SK-N-SH (cell line): ENCODE data around the gene CHST7. TPM values are rescaled to one million over a fixed set of nuclear protein-coding genes. Genes with fewer than 3 reads are reported as not detected.

ENCODE experiments used
- CTCF ChIA-PET: fragments of 300-600, 350-600 bp; formaldehyde crosslinking; extraction: SDS; loops from one replicate; lab custom pipeline; 2021; lab: Yijun Ruan, JAX
- POLR2A ChIA-PET: fragments of 350-600 bp; sonication (Branson Sonifier 250); formaldehyde crosslinking; extraction: SDS; loops from one replicate; lab custom pipeline; 2020; ENCODE audit warnings: antibody characterized with exemption, inconsistent platforms; lab: Yijun Ruan, JAX
- DNase-seq: peaks from one replicate; pipeline ENCODE4 v3.0.0; 2012
- H2AFZ ChIP-seq: fragments of 200-600 bp; sonication (generic); 2 replicates; pipeline ENCODE4 v1.8.1; 2016; ENCODE audit warnings: antibody characterized with exemption, mild to moderate bottlenecking, low read depth
- H3F3A ChIP-seq: fragments of 200-600 bp; sonication (generic); replicated peaks from 2 replicates; pipeline ENCODE3; 2016; ENCODE audit warnings: antibody characterized with exemption, mild to moderate bottlenecking; ENCODE audit not compliant: insufficient read depth
- H3K27ac ChIP-seq, 2 experiments: fragments of 200-500 bp in 1 of 2; fragments of 200-600 bp in 1 of 2; sonication (Bioruptor generic) in 1 of 2; sonication (generic), shearing (Covaris generic) in 1 of 2; 2 replicates each; pipeline versions ENCODE4 v1.5.1 to v1.6.1; 2014 to 2016; ENCODE audit warnings: low read depth in 2 of 2, inconsistent platforms in 1 of 2, low read length in 1 of 2, mild to moderate bottlenecking in 1 of 2, mixed read lengths in 1 of 2
- H3K27me3 ChIP-seq: fragments of 200-600 bp; sonication (generic), shearing (Covaris generic); 2 replicates; pipeline ENCODE4 v1.6.1; 2016; ENCODE audit warnings: mixed run types; ENCODE audit not compliant: insufficient read depth
- H3K36me3 ChIP-seq, 2 experiments: fragments of 200-500 bp in 1 of 2; fragments of 200-600 bp in 1 of 2; sonication (Bioruptor generic) in 1 of 2; sonication (generic) in 1 of 2; replicated peaks in 1 of 2; 2 replicates each; pipeline versions ENCODE3 to v1.5.1; 2014 to 2016; ENCODE audit warnings: low read length in 1 of 2, mild to moderate bottlenecking in 1 of 2; ENCODE audit not compliant: insufficient read depth in 2 of 2, control insufficient read depth in 1 of 2
- H3K4me1 ChIP-seq, 2 experiments: fragments of 200-500 bp in 1 of 2; fragments of 200-600 bp in 1 of 2; sonication (Bioruptor generic) in 1 of 2; sonication (generic), shearing (Covaris generic) in 1 of 2; 2 replicates each; pipeline versions ENCODE4 v1.5.1 to v1.6.1; 2014 to 2016; ENCODE audit warnings: low read depth in 1 of 2, low read length in 1 of 2, mixed run types in 1 of 2; ENCODE audit not compliant: insufficient read depth in 2 of 2, control insufficient read depth in 1 of 2
- H3K4me2 ChIP-seq: fragments of 200-600 bp; sonication (generic), shearing (Covaris generic); 2 replicates; pipeline ENCODE4 v1.6.1; 2017; ENCODE audit warnings: mixed run types
- H3K4me3 ChIP-seq, 2 experiments: fragments of 200-500 bp in 1 of 2; fragments of 200-600 bp in 1 of 2; sonication (Bioruptor generic) in 1 of 2; sonication (generic), shearing (Covaris generic) in 1 of 2; 2 replicates each; pipeline versions ENCODE4 v1.5.1 to v1.8.1; 2014 to 2016; ENCODE audit warnings: low read depth in 2 of 2, inconsistent platforms in 1 of 2, low read length in 1 of 2, mild to moderate bottlenecking in 1 of 2, mixed read lengths in 1 of 2, moderate library complexity in 1 of 2
- H3K79me2 ChIP-seq: fragments of 200-600 bp; sonication (generic); 2 replicates; pipeline ENCODE4 v1.8.1; 2017; ENCODE audit warnings: mild to moderate bottlenecking; ENCODE audit not compliant: insufficient read depth
- H3K9ac ChIP-seq: fragments of 200-600 bp; sonication (generic); 2 replicates; pipeline ENCODE4 v1.6.1; 2017; ENCODE audit warnings: mixed run types
- H3K9me2 ChIP-seq: fragments of 200-600 bp; sonication (generic); 2 replicates; pipeline ENCODE4 v1.6.1; 2017; ENCODE audit warnings: mixed run types
- H3K9me3 ChIP-seq: fragments of 200-600 bp; sonication (generic); 2 replicates; pipeline ENCODE4 v1.6.1; 2017; ENCODE audit warnings: mixed run types, mild to moderate bottlenecking, moderate library complexity
- H4K20me1 ChIP-seq: fragments of 200-600 bp; sonication (generic); 2 replicates; pipeline ENCODE4 v1.6.1; 2017; ENCODE audit warnings: mild to moderate bottlenecking, mixed run types; ENCODE audit not compliant: insufficient read depth
- EP300 ChIP-seq, 2 experiments: IDR thresholded peaks; 2 replicates each; pipeline versions ENCODE4 v1.4.0 to v1.6.1; 2012; ENCODE audit warnings: borderline replicate concordance in 1 of 2, low read depth in 1 of 2, low read length in 1 of 2
- FOSL2 ChIP-seq: IDR thresholded peaks from 2 replicates; pipeline ENCODE4 v1.4.0; 2012; ENCODE audit warnings: low read depth, mild to moderate bottlenecking, moderate library complexity, borderline replicate concordance
- FOXJ3 ChIP-seq: sonication (generic); formaldehyde crosslinking; IDR thresholded peaks from 2 replicates; pipeline ENCODE4 v1.5.1; 2020; ENCODE audit warnings: mild to moderate bottlenecking, missing genetic modification reagents
- GATA2 ChIP-seq: sonication (generic); formaldehyde crosslinking; IDR thresholded peaks from 2 replicates; pipeline ENCODE4 v1.5.0; 2020; ENCODE audit warnings: mild to moderate bottlenecking, missing genetic modification reagents
- JUND ChIP-seq: IDR thresholded peaks from 2 replicates; pipeline ENCODE4 v1.4.0; 2012
- MEF2A ChIP-seq: IDR thresholded peaks from 2 replicates; pipeline ENCODE4 v1.4.0; 2012; ENCODE audit warnings: low read depth, borderline replicate concordance
- NFIC ChIP-seq: IDR thresholded peaks from 2 replicates; pipeline ENCODE4 v1.4.0; 2012; ENCODE audit warnings: borderline replicate concordance
- NRF1 ChIP-seq: IDR thresholded peaks from 2 replicates; pipeline ENCODE4 v1.6.1; 2012; ENCODE audit warnings: low read depth, mild to moderate bottlenecking, low read length
- PBX3 ChIP-seq: IDR thresholded peaks from 2 replicates; pipeline ENCODE4; 2012
- POLR2AphosphoS5 ChIP-seq: IDR thresholded peaks from 2 replicates; pipeline ENCODE4 v1.6.1; 2012; ENCODE audit warnings: low read depth, low read length
- RAD21 ChIP-seq: IDR thresholded peaks from 2 replicates; pipeline ENCODE4 v1.6.1; 2012; ENCODE audit warnings: mild to moderate bottlenecking, low read length
- RCOR1 ChIP-seq: fragments of 150-350 bp; IDR thresholded peaks from 2 replicates; pipeline ENCODE4 v1.6.1; 2017; ENCODE audit warnings: antibody characterized with exemption, low read length
- RXRA ChIP-seq: IDR thresholded peaks from 2 replicates; pipeline ENCODE4 v1.4.0; 2012; ENCODE audit warnings: low read depth, mild to moderate bottlenecking, borderline replicate concordance
- SIN3A ChIP-seq: IDR thresholded peaks from 2 replicates; pipeline ENCODE4 v1.6.1; 2012; ENCODE audit warnings: low read depth, mild to moderate bottlenecking, low read length, moderate library complexity, borderline replicate concordance
- TAF1 ChIP-seq: IDR thresholded peaks from 2 replicates; pipeline ENCODE4 v1.6.1; 2012; ENCODE audit warnings: low read depth, mild to moderate bottlenecking, low read length, moderate library complexity, borderline replicate concordance
- TEAD4 ChIP-seq: IDR thresholded peaks from 2 replicates; pipeline ENCODE4 v1.4.0; 2012; ENCODE audit warnings: mild to moderate bottlenecking, borderline replicate concordance; ENCODE audit not compliant: insufficient read depth
- YY1 ChIP-seq: IDR thresholded peaks from 2 replicates; pipeline ENCODE4 v1.4.0; 2012; ENCODE audit warnings: low read depth, mild to moderate bottlenecking
- WGBS: methylation state at CpG from one replicate; pipeline ENCODE4 v1.1.6; 2017; ENCODE audit warnings: low lambda C conversion rate; 5-methylcytosine and 5-hydroxymethylcytosine counted together
- polyA plus RNA-seq, 3 experiments: library from polyadenylated mRNA; depleted of rRNA; stranded (reverse); fragments of >200 nt; gene quantifications; 2 replicates each; pipeline ENCODE4 v1.2.3, GENCODE V29; 2012
- TF ChIP-seq, protein P1 (sequence below): IDR thresholded peaks from 2 replicates; pipeline ENCODE4 v1.6.1; 2012; ENCODE audit warnings: mild to moderate bottlenecking, low read depth, low read length, moderate library complexity
- TF ChIP-seq, protein P2 (sequence below): fragments of 200-600 bp; sonication (generic); IDR thresholded peaks from 2 replicates; pipeline ENCODE4 v1.6.1; 2017; ENCODE audit warnings: antibody characterized with exemption, mild to moderate bottlenecking, moderate library complexity

Gene CHST7
- polyA plus RNA-seq, 1 of the 3 experiments (the other 2 are of a cell fraction) = 6.2 TPM

DNA sequence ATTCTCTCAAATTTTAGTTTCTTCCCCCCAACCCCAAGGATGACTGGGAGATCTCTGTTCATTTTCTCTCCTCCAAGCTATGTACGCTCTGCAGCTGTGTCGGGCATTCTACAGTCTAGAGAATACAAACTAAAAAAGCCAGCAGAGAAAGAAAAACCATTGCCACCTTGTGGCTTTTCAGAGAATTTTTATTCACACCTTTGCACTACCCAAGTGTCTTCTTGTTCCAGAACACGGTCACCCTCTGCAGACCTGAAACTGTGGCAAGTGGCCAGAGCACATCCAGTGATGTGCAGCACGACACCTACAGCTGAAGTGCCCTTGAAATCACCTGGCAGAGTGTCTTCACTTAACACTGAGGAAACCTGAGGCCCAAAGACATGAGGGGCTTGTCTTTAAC is 68.6 kb downstream of the CHST7 start (continued):
- TF ChIP-seq, protein P1, sequence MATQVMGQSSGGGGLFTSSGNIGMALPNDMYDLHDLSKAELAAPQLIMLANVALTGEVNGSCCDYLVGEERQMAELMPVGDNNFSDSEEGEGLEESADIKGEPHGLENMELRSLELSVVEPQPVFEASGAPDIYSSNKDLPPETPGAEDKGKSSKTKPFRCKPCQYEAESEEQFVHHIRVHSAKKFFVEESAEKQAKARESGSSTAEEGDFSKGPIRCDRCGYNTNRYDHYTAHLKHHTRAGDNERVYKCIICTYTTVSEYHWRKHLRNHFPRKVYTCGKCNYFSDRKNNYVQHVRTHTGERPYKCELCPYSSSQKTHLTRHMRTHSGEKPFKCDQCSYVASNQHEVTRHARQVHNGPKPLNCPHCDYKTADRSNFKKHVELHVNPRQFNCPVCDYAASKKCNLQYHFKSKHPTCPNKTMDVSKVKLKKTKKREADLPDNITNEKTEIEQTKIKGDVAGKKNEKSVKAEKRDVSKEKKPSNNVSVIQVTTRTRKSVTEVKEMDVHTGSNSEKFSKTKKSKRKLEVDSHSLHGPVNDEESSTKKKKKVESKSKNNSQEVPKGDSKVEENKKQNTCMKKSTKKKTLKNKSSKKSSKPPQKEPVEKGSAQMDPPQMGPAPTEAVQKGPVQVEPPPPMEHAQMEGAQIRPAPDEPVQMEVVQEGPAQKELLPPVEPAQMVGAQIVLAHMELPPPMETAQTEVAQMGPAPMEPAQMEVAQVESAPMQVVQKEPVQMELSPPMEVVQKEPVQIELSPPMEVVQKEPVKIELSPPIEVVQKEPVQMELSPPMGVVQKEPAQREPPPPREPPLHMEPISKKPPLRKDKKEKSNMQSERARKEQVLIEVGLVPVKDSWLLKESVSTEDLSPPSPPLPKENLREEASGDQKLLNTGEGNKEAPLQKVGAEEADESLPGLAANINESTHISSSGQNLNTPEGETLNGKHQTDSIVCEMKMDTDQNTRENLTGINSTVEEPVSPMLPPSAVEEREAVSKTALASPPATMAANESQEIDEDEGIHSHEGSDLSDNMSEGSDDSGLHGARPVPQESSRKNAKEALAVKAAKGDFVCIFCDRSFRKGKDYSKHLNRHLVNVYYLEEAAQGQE = no peak
- peak; percentile 56 for TF ChIP-seq RAD21
- TF ChIP-seq JUND = no peak
- no peak for TF ChIP-seq YY1
- TF ChIP-seq GATA2 (CRISPR knock-in tag) = no peak
- TF ChIP-seq, protein P2, sequence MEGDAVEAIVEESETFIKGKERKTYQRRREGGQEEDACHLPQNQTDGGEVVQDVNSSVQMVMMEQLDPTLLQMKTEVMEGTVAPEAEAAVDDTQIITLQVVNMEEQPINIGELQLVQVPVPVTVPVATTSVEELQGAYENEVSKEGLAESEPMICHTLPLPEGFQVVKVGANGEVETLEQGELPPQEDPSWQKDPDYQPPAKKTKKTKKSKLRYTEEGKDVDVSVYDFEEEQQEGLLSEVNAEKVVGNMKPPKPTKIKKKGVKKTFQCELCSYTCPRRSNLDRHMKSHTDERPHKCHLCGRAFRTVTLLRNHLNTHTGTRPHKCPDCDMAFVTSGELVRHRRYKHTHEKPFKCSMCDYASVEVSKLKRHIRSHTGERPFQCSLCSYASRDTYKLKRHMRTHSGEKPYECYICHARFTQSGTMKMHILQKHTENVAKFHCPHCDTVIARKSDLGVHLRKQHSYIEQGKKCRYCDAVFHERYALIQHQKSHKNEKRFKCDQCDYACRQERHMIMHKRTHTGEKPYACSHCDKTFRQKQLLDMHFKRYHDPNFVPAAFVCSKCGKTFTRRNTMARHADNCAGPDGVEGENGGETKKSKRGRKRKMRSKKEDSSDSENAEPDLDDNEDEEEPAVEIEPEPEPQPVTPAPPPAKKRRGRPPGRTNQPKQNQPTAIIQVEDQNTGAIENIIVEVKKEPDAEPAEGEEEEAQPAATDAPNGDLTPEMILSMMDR = peak; percentile 52
- no peak for TF ChIP-seq NFIC
- no peak for TF ChIP-seq TEAD4
- TF ChIP-seq RXRA = no peak
- no peak for TF ChIP-seq NRF1
- no peak for TF ChIP-seq SIN3A
- no peak for TF ChIP-seq FOSL2
- no peak for TF ChIP-seq POLR2AphosphoS5
- TF ChIP-seq, all 33 proteins: peak for 3

DNA sequence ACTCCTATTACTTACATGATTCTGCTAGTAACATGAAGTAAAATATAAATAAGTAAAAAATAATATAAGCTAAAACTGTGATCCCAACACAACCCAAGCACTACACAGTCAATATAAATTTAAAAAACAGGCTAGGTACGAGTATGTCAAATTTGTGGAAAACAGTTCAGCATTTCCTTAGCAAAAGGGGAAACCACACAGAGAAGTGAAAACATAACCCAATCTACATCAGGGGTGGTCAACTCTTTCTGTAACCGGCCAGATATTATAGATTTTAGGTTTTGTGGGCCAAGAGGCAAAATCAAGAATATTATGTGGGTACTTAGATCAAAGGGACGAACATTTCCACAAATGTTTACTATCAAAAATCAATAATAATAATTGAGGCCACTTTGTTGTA is 70.1 kb downstream of the CHST7 start:
- Histone ChIP-seq H3K36me3 (no peaks in the 10 kb centered on the region), H2AFZ (no peak overlapping the region), H3K4me1 (no peaks in the 10 kb centered on the region; a peak in 1 of 4 replicates), H3K79me2 (no peaks in the 10 kb centered on the region), H3K4me3 (no peak overlapping the region), H3K27ac (no peak overlapping the region), H3K9me2 (no peaks in the 10 kb centered on the region), H3K9me3 (no peaks in the 10 kb centered on the region), H3K9ac (no peak overlapping the region), H3K27me3 (peaks cover 9% of the 10 kb centered on the region; the same call in 1 of the 2 replicates), H3K4me2 (no peak overlapping the region), H3F3A (peaks cover 4% of the 10 kb centered on the region), H4K20me1 (no peaks in the 10 kb centered on the region)
- DNase-seq = no peak
- ChIA-PET POLR2A (no interaction called here), CTCF (no interaction called here)
- no peak for TF ChIP-seq TAF1
- no peak for TF ChIP-seq EP300 (IDR thresholded peaks at IDR 0.05; ENCODE audit: borderline replicate concordance in 1 of 2, low read depth in 1 of 2, low read length in 1 of 2)
- TF ChIP-seq FOXJ3 = no peak
- no peak for TF ChIP-seq MEF2A
- TF ChIP-seq PBX3 = no peak
- TF ChIP-seq RCOR1 = no peak
- TF ChIP-seq NFIC = no peak
- 46% methylated on average over 3 of the region's 3 CpGs for WGBS
